Measurements from ENCODE around the gene CRYBB3.

- no peak for TF ChIP-seq CTCF (IDR thresholded peaks at IDR 0.05)
- no peak for TF ChIP-seq POLR2A (IDR thresholded peaks at IDR 0.05; ENCODE audit: low read depth)
These were observed 11.1 kb downstream of the CRYBB3 start for GRCh38 chr22:25210793-25211192.

All from esophagus muscularis mucosa (tissue), 3 donors.